ENCODE results near the gene PCBP3.

GRCh38 chr21:45980271-45980670, 336.7 kb downstream of the PCBP3 start:
- TF ChIP-seq CTCF (IDR thresholded peaks at IDR 0.05 in 4 of 5, conservative IDR thresholded peaks at IDR 0.05 in 1 of 5), result no peak
- no peak for TF ChIP-seq POLR2A (IDR thresholded peaks at IDR 0.05)

All from gastrocnemius medialis (tissue), 4 donors.